SK-N-SH (cell line): ENCODE results near the gene ALG9. TPM values are rescaled to one million over a fixed set of nuclear protein-coding genes. Genes with fewer than 3 reads are reported as not detected.

Source experiments
- CHD2 ChIP-seq: fragments of 150-350 bp; IDR thresholded peaks from 2 replicates; pipeline ENCODE4 v1.6.1; 2018; ENCODE audit warnings: low read length; ENCODE audit not compliant: partially characterized antibody
- CTCF ChIP-seq: fragments of 200-600 bp; sonication (generic); IDR thresholded peaks from 2 replicates; pipeline ENCODE4 v1.6.1; 2017; ENCODE audit warnings: antibody characterized with exemption, mild to moderate bottlenecking, moderate library complexity
- ELF1 ChIP-seq: IDR thresholded peaks from 2 replicates; pipeline ENCODE4 v1.4.0; 2012
- EP300 ChIP-seq, 2 experiments: IDR thresholded peaks; 2 replicates each; pipeline versions ENCODE4 v1.4.0 to v1.6.1; 2012; ENCODE audit warnings: borderline replicate concordance in 1 of 2, low read depth in 1 of 2, low read length in 1 of 2
- EZH2phosphoT487 ChIP-seq: fragments of 200-600 bp; sonication (generic); IDR thresholded peaks from 2 replicates; pipeline ENCODE4 v1.6.1; 2017; ENCODE audit warnings: low read depth, mixed run types, mild to moderate bottlenecking, antibody characterized with exemption, moderate library complexity, borderline replicate concordance
- FOSL2 ChIP-seq: IDR thresholded peaks from 2 replicates; pipeline ENCODE4 v1.4.0; 2012; ENCODE audit warnings: low read depth, mild to moderate bottlenecking, moderate library complexity, borderline replicate concordance
- FOXJ3 ChIP-seq: sonication (generic); formaldehyde crosslinking; IDR thresholded peaks from 2 replicates; pipeline ENCODE4 v1.5.1; 2020; ENCODE audit warnings: mild to moderate bottlenecking, missing genetic modification reagents
- JUND ChIP-seq: IDR thresholded peaks from 2 replicates; pipeline ENCODE4 v1.4.0; 2012
- MAX ChIP-seq: IDR thresholded peaks from 2 replicates; pipeline ENCODE4 v1.4.0; 2012; ENCODE audit warnings: low read depth
- MEF2A ChIP-seq: IDR thresholded peaks from 2 replicates; pipeline ENCODE4 v1.4.0; 2012; ENCODE audit warnings: low read depth, borderline replicate concordance
- MXI1 ChIP-seq: IDR thresholded peaks from 2 replicates; pipeline ENCODE4 v1.6.1; 2012; ENCODE audit warnings: mild to moderate bottlenecking, low read depth, low read length, improper control_type of control experiment
- RAD21 ChIP-seq: IDR thresholded peaks from 2 replicates; pipeline ENCODE4 v1.6.1; 2012; ENCODE audit warnings: mild to moderate bottlenecking, low read length
- RCOR1 ChIP-seq: fragments of 150-350 bp; IDR thresholded peaks from 2 replicates; pipeline ENCODE4 v1.6.1; 2017; ENCODE audit warnings: antibody characterized with exemption, low read length
- REST ChIP-seq: IDR thresholded peaks from 2 replicates; pipeline ENCODE4 v1.6.1; 2012; ENCODE audit warnings: mild to moderate bottlenecking, low read depth, low read length, moderate library complexity
- RFX5 ChIP-seq: IDR thresholded peaks from 2 replicates; pipeline ENCODE4 v1.6.1; 2012; ENCODE audit warnings: mild to moderate bottlenecking, improper control_type of control experiment, low read length
- SIN3A ChIP-seq: IDR thresholded peaks from 2 replicates; pipeline ENCODE4 v1.6.1; 2012; ENCODE audit warnings: low read depth, mild to moderate bottlenecking, low read length, moderate library complexity, borderline replicate concordance
- TAF1 ChIP-seq: IDR thresholded peaks from 2 replicates; pipeline ENCODE4 v1.6.1; 2012; ENCODE audit warnings: low read depth, mild to moderate bottlenecking, low read length, moderate library complexity, borderline replicate concordance
- YY1 ChIP-seq: IDR thresholded peaks from 2 replicates; pipeline ENCODE4 v1.4.0; 2012; ENCODE audit warnings: low read depth, mild to moderate bottlenecking
- polyA plus RNA-seq, 3 experiments: library from polyadenylated mRNA; depleted of rRNA; stranded (reverse); fragments of >200 nt; gene quantifications; 2 replicates each; pipeline ENCODE4 v1.2.3, GENCODE V29; 2012

Gene ALG9
- polyA plus RNA-seq, 1 of the 3 experiments (the other 2 are of a cell fraction) = 17.9 TPM

- TF ChIP-seq RCOR1 (peak; percentile 99), RAD21 (peak; percentile 8; the same call in 1 of the 2 replicates), SIN3A (0 out of 2 replicates have a peak, but pooled peaks have one; percentile 27), REST (no peak), CHD2 (peak; percentile 82), MAX (no peak), YY1 (no peak), JUND (peak; percentile 25), EZH2phosphoT487 (no peak), FOSL2 (peak; percentile 21; the same call in 1 of the 2 replicates), ELF1 (no peak), EP300 (IDR thresholded peaks at IDR 0.05; ENCODE audit: borderline replicate concordance in 1 of 2, low read depth in 1 of 2, low read length in 1 of 2) (peak; percentile 19 to 85; a peak in 3 of 4 replicates), FOXJ3 (CRISPR knock-in tag) (peak; percentile 89), MXI1 (no peak; the same call in 1 of the 2 replicates), RFX5 (no peak), CTCF (no peak), MEF2A (no peak), TAF1 (no peak)
Measured at GRCh38 chr11:111793863-111794262, 77.5 kb downstream of the ALG9 start (continued).
